Stimulated activated CD4-positive, alpha-beta T cell treated with anti-CD3 and anti-CD28 coated beads, Interleukin-15, amount 100 ng/mL, for 48 hours (primary cell): ENCODE data around the gene CBLC.

Source experiments
- DNase-seq, 2 donors: peaks; one replicate each; pipeline ENCODE4 v3.0.0-alpha.2; 2020; ENCODE audit warnings: low read depth in 2 of 2

The CBLC gene

GRCh38 chr19:44746946-44747738 is 30.5 kb upstream of the CBLC start:
- peak; percentile 86 to 92 for DNase-seq

GRCh38 chr19:44747739-44748425 is 29.8 kb upstream of the CBLC start:
- peak in 1 of 2 donors; percentile 33 for DNase-seq

- DNase-seq, result peak; percentile 28 to 64
Observed at GRCh38 chr19:44748426-44749254, 29.1 kb upstream of the CBLC start, which contains the start of gene BCL3. BCL3 (plus strand) TSS chr19:44748708; CDS start chr19:44748791, 83 bp downstream.

GRCh38 chr19:44749292-44749691 is 28.4 kb upstream of the CBLC start:
- DNase-seq, result no peak

- DNase-seq, result no peak
Observed at GRCh38 chr19:44749994-44750393, 27.7 kb upstream of the CBLC start.

- no peak for DNase-seq
Observed at GRCh38 chr19:44752123-44752815, 25.4 kb upstream of the CBLC start.

GRCh38 chr19:44752816-44753625 is 24.7 kb upstream of the CBLC start:
- DNase-seq, result peak; percentile 93 to 94

- no peak for DNase-seq
Observed at GRCh38 chr19:44753626-44753931, 24.1 kb upstream of the CBLC start.

- peak; percentile 74 to 86 for DNase-seq
Observed at GRCh38 chr19:44753932-44754749, 23.5 kb upstream of the CBLC start.

- no peak for DNase-seq
Observed at GRCh38 chr19:44754750-44755080, 23.0 kb upstream of the CBLC start.

- DNase-seq, result no peak
Observed at GRCh38 chr19:44755219-44755618, 22.5 kb upstream of the CBLC start.

- DNase-seq, result no peak
Observed at GRCh38 chr19:44756089-44756562, 21.6 kb upstream of the CBLC start.

- no peak for DNase-seq
Observed at GRCh38 chr19:44757057-44757734, 20.5 kb upstream of the CBLC start.

- DNase-seq, result no peak
Observed at GRCh38 chr19:44757735-44758505, 19.8 kb upstream of the CBLC start.

- DNase-seq, result no peak
Observed at GRCh38 chr19:44758596-44758995, 19.1 kb upstream of the CBLC start.

GRCh38 chr19:44759083-44759804 is 18.4 kb upstream of the CBLC start:
- DNase-seq, result no peak

- DNase-seq, result no peak
Observed at GRCh38 chr19:44762038-44762437, 15.7 kb upstream of the CBLC start.
